ENCODE results near the gene EFNA5. TPM values are rescaled to one million over a fixed set of nuclear protein-coding genes. Genes with fewer than 3 reads are reported as not detected.

Gene EFNA5
- total and polyA plus RNA-seq, 2 of the 8 experiments (the other 6 are each of a cell fraction or from before 2014, with no cell fraction given): 9.6 to 21.8 TPM

DNA sequence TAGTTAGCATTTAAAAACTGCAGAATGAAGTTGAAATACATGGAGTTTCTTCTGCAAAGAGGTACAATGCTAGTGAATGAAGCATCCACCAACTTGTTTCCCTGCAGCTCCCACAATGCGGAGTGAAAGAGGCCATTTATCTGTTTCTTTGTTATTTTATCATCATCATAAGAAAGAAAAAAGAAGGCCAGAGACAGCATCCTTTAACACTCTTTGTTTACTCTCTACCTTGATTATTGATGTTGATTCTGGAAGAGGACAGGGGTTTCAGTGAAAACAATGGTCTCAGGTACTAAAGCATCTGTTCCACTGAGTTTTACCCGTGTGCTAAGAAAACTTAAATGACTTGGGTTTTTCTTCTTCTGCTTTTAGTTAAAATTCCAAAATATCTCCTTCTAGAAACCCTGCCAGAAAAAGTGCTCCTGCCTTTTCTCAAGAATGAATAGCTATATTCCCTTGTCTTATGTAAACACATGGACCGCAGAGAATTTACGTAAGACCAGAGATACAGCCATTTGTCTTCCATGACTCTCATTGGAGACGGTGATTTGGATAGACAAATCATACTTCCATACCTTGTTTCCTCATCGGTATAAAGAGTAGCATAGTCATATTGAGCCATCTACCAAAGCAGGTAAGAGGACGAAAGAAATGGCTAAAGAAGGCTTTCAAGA, 81.1 kb downstream of the EFNA5 start (continued):
- TF ChIP-seq, protein P1, sequence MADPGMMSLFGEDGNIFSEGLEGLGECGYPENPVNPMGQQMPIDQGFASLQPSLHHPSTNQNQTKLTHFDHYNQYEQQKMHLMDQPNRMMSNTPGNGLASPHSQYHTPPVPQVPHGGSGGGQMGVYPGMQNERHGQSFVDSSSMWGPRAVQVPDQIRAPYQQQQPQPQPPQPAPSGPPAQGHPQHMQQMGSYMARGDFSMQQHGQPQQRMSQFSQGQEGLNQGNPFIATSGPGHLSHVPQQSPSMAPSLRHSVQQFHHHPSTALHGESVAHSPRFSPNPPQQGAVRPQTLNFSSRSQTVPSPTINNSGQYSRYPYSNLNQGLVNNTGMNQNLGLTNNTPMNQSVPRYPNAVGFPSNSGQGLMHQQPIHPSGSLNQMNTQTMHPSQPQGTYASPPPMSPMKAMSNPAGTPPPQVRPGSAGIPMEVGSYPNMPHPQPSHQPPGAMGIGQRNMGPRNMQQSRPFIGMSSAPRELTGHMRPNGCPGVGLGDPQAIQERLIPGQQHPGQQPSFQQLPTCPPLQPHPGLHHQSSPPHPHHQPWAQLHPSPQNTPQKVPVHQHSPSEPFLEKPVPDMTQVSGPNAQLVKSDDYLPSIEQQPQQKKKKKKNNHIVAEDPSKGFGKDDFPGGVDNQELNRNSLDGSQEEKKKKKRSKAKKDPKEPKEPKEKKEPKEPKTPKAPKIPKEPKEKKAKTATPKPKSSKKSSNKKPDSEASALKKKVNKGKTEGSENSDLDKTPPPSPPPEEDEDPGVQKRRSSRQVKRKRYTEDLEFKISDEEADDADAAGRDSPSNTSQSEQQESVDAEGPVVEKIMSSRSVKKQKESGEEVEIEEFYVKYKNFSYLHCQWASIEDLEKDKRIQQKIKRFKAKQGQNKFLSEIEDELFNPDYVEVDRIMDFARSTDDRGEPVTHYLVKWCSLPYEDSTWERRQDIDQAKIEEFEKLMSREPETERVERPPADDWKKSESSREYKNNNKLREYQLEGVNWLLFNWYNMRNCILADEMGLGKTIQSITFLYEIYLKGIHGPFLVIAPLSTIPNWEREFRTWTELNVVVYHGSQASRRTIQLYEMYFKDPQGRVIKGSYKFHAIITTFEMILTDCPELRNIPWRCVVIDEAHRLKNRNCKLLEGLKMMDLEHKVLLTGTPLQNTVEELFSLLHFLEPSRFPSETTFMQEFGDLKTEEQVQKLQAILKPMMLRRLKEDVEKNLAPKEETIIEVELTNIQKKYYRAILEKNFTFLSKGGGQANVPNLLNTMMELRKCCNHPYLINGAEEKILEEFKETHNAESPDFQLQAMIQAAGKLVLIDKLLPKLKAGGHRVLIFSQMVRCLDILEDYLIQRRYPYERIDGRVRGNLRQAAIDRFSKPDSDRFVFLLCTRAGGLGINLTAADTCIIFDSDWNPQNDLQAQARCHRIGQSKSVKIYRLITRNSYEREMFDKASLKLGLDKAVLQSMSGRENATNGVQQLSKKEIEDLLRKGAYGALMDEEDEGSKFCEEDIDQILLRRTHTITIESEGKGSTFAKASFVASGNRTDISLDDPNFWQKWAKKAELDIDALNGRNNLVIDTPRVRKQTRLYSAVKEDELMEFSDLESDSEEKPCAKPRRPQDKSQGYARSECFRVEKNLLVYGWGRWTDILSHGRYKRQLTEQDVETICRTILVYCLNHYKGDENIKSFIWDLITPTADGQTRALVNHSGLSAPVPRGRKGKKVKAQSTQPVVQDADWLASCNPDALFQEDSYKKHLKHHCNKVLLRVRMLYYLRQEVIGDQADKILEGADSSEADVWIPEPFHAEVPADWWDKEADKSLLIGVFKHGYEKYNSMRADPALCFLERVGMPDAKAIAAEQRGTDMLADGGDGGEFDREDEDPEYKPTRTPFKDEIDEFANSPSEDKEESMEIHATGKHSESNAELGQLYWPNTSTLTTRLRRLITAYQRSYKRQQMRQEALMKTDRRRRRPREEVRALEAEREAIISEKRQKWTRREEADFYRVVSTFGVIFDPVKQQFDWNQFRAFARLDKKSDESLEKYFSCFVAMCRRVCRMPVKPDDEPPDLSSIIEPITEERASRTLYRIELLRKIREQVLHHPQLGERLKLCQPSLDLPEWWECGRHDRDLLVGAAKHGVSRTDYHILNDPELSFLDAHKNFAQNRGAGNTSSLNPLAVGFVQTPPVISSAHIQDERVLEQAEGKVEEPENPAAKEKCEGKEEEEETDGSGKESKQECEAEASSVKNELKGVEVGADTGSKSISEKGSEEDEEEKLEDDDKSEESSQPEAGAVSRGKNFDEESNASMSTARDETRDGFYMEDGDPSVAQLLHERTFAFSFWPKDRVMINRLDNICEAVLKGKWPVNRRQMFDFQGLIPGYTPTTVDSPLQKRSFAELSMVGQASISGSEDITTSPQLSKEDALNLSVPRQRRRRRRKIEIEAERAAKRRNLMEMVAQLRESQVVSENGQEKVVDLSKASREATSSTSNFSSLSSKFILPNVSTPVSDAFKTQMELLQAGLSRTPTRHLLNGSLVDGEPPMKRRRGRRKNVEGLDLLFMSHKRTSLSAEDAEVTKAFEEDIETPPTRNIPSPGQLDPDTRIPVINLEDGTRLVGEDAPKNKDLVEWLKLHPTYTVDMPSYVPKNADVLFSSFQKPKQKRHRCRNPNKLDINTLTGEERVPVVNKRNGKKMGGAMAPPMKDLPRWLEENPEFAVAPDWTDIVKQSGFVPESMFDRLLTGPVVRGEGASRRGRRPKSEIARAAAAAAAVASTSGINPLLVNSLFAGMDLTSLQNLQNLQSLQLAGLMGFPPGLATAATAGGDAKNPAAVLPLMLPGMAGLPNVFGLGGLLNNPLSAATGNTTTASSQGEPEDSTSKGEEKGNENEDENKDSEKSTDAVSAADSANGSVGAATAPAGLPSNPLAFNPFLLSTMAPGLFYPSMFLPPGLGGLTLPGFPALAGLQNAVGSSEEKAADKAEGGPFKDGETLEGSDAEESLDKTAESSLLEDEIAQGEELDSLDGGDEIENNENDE (IDR thresholded peaks at IDR 0.05; ENCODE audit: insufficient replicate concordance, low read length): no peak
- TF ChIP-seq, protein P2, sequence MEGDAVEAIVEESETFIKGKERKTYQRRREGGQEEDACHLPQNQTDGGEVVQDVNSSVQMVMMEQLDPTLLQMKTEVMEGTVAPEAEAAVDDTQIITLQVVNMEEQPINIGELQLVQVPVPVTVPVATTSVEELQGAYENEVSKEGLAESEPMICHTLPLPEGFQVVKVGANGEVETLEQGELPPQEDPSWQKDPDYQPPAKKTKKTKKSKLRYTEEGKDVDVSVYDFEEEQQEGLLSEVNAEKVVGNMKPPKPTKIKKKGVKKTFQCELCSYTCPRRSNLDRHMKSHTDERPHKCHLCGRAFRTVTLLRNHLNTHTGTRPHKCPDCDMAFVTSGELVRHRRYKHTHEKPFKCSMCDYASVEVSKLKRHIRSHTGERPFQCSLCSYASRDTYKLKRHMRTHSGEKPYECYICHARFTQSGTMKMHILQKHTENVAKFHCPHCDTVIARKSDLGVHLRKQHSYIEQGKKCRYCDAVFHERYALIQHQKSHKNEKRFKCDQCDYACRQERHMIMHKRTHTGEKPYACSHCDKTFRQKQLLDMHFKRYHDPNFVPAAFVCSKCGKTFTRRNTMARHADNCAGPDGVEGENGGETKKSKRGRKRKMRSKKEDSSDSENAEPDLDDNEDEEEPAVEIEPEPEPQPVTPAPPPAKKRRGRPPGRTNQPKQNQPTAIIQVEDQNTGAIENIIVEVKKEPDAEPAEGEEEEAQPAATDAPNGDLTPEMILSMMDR (IDR thresholded peaks at IDR 0.05; ENCODE audit: control extremely low read depth in 1 of 3, insufficient read depth in 1 of 3, low read depth in 1 of 3, low read length in 3 of 3): no peak

Measured in H1 (cell line).